Vagina (tissue), 2 donors: Measurements from ENCODE around the gene KCTD10. TPM values are rescaled to one million over a fixed set of nuclear protein-coding genes. Genes with fewer than 3 reads are reported as not detected.
"Not testable (repeated sequence)": the region's sequence is repeated elsewhere in the genome, so short reads cannot be mapped to it uniquely, and the experiment has no call there.

Experiments used
- DNase-seq, 2 donors: peaks; one replicate each; pipeline ENCODE4 v3.0.0-alpha.2; 2017; ENCODE audit errors: extremely low spot score in 2 of 2
- H3K27ac ChIP-seq: fragments of 200-600 bp; sonication (generic); one replicate; pipeline ENCODE4 v1.5.1; 2019
- H3K27me3 ChIP-seq: fragments of 200-600 bp; sonication (generic); one replicate; pipeline ENCODE4 v1.5.1; 2019
- H3K36me3 ChIP-seq, 2 donors: fragments of 200-600 bp; sonication (generic); one replicate each; pipeline ENCODE4 v1.5.1; 2017 to 2019
- H3K4me1 ChIP-seq: fragments of 200-600 bp; sonication (generic); one replicate; pipeline ENCODE4 v1.5.1; 2019
- H3K4me3 ChIP-seq, 2 donors: fragments of 200-600 bp; sonication (generic); 1 replicate in 1 of 2; 2 replicates in 1 of 2; pipeline ENCODE4 v1.5.1; 2016 to 2019
- H3K9me3 ChIP-seq: fragments of 200-600 bp; sonication (generic); one replicate; pipeline ENCODE4 v1.5.1; 2019
- POLR2A ChIP-seq, 2 donors: fragments of 450-650 bp; IDR thresholded peaks; one replicate each; pipeline ENCODE4 v1.6.1; 2017; ENCODE audit warnings: antibody characterized with exemption in 2 of 2, mild to moderate bottlenecking in 2 of 2, moderate library complexity in 2 of 2
- POLR2AphosphoS5 ChIP-seq, 2 donors: sonication (generic); formaldehyde crosslinking; IDR thresholded peaks; one replicate each; pipeline ENCODE4 v1.9.0; 2017; ENCODE audit warnings: antibody characterized with exemption in 2 of 2, mild to moderate bottlenecking in 2 of 2, low read depth in 1 of 2; ENCODE audit not compliant: insufficient read depth in 1 of 2
- intact Hi-C: fragments of 100-400 bp; cut with DNase I; formaldehyde crosslinking; loops from one replicate; pipeline ENCODE4 v1.15.1; 2023
- total RNA-seq: library from RNA; depleted of rRNA; stranded (reverse); fragments of >200 nt; gene quantifications from one replicate; pipeline ENCODE4 v1.2.3, GENCODE V29; 2016
- TF ChIP-seq, protein P1 (sequence below), 3 experiments: fragments of 450-650 bp in 2 of 3; fragments of 200-600 bp in 1 of 3; sonication (generic) in 1 of 3; IDR thresholded peaks; one replicate each; pipeline ENCODE4 v1.5.1; 2017 to 2019; ENCODE audit warnings: antibody characterized with exemption in 3 of 3, mild to moderate bottlenecking in 2 of 3, moderate library complexity in 2 of 3

The KCTD10 gene
- total RNA-seq, 1 donor from 2014 or later: 86.2 TPM

DNA sequence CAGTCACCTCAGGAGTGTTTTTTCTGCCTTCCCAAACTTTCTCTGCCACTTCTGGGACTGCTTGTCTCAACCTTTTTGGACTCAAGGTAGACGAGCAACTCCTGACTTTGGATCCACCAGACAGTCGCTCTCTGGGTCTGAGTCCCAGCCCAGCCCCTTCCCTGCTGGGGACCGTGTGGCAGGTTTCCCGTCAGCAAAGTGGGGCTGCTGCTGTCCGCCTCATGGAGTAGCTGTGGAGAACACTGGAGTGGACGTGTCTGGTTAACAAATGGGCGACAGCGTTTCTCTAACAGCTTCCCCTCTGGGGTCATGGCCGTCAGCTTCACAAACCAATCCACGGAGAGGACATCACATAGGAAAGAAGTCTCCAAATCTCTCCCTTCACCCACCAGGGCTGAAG lies 54.8 kb downstream of the KCTD10 start:
- Histone ChIP-seq H3K4me1 (no peaks in the 10 kb centered on the region), H3K27me3 (no peaks in the 10 kb centered on the region), H3K27ac (no peak overlapping the region), H3K36me3 (no peaks in the 10 kb centered on the region), H3K9me3 (no peaks in the 10 kb centered on the region), H3K4me3 (no peak overlapping the region)
- DNase-seq: no peak
- TF ChIP-seq, protein P1, sequence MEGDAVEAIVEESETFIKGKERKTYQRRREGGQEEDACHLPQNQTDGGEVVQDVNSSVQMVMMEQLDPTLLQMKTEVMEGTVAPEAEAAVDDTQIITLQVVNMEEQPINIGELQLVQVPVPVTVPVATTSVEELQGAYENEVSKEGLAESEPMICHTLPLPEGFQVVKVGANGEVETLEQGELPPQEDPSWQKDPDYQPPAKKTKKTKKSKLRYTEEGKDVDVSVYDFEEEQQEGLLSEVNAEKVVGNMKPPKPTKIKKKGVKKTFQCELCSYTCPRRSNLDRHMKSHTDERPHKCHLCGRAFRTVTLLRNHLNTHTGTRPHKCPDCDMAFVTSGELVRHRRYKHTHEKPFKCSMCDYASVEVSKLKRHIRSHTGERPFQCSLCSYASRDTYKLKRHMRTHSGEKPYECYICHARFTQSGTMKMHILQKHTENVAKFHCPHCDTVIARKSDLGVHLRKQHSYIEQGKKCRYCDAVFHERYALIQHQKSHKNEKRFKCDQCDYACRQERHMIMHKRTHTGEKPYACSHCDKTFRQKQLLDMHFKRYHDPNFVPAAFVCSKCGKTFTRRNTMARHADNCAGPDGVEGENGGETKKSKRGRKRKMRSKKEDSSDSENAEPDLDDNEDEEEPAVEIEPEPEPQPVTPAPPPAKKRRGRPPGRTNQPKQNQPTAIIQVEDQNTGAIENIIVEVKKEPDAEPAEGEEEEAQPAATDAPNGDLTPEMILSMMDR (IDR thresholded peaks at IDR 0.05): no peak
- TF ChIP-seq POLR2AphosphoS5 (IDR thresholded peaks at IDR 0.05; ENCODE audit: insufficient read depth in 1 of 2, low read depth in 1 of 2) (no peak), POLR2A (IDR thresholded peaks at IDR 0.05) (no peak)
- intact Hi-C loops: no loop called here

DNA sequence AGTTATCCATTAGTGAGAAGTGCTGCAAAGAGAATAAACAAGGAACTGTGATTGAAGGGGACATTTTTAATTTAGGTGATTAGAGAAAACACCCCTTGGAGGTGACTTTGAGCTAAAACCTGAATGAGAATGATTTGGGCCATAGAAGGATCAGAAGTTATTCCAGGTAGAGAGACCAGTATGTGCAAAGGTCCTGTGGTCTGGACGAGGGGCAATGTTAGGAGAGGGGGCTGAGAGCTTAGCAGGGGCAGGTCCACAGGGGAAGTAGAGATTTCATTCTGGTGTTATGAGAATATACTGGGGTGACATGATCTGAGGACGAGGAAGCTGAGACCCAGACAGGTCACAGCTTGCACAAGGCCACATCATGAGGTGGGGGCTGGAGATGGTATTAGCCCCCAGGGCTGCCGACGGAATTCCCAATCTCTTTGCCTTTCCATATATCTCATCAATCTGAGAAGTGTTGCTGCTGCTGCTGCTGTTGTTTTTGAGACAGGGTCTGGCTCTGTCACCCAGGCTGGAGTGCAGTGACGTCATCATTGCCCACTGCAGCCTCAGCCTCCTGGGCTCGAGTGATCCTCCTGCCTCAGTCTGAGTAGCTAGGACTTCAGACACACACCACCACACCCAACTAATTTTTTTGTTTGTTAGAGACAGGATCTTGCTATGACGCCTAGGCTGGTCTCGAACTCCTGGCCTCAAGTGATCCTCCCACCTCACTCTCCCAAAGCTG lies 55.6 kb downstream of the KCTD10 start:
- no peaks in the 10 kb centered on the region for H3K9me3 ChIP-seq
- no peaks in the 10 kb centered on the region for H3K4me1 ChIP-seq
- H3K27ac ChIP-seq: no peak overlapping the region
- no peak for DNase-seq
- no peaks in the 10 kb centered on the region for H3K27me3 ChIP-seq
- no peak overlapping the region for H3K4me3 ChIP-seq
- TF ChIP-seq POLR2A (IDR thresholded peaks at IDR 0.05) (no peak), POLR2AphosphoS5 (IDR thresholded peaks at IDR 0.05; ENCODE audit: insufficient read depth in 1 of 2, low read depth in 1 of 2) (no peak)
- TF ChIP-seq, protein P1 (IDR thresholded peaks at IDR 0.05): no peak
- H3K36me3 ChIP-seq: no peaks in the 10 kb centered on the region
- intact Hi-C loops: no loop called here

DNA sequence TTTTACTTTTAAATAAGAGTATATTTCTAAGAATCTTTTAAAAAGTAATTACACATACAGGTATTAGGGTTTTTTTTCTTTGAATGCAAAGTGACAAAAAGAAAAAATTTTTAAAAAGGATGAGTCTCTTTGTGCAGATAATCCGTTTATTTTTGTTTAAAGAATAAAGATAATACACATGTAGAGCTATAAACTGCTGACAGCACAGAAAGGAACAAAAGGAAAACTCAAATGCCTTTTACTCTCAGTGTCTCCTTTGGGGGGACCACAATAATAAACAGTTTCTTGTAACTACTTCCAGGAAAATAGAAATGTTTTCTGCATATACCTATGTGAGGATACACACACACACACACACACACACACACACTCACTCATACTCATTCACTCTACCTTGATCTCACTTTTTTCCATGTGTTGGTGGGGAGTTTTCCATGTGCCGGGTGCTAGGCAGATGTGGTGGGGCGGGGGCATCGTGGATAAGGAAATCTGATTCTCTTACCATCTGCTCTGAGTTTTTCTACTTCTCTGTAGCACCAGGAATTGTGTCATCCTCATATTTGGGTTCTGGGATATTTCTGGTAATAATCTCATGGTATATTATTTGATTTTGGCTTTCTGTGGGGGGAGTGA lies 58.1 kb downstream of the KCTD10 start:
- intact Hi-C loops: no loop called here
- Histone ChIP-seq H3K27ac (no peak overlapping the region), H3K36me3 (no peaks in the 10 kb centered on the region), H3K9me3 (no peaks in the 10 kb centered on the region), H3K4me3 (no peak overlapping the region), H3K4me1 (no peaks in the 10 kb centered on the region), H3K27me3 (no peaks in the 10 kb centered on the region)
- no peak for DNase-seq
- no peak for TF ChIP-seq POLR2A (IDR thresholded peaks at IDR 0.05)

DNA sequence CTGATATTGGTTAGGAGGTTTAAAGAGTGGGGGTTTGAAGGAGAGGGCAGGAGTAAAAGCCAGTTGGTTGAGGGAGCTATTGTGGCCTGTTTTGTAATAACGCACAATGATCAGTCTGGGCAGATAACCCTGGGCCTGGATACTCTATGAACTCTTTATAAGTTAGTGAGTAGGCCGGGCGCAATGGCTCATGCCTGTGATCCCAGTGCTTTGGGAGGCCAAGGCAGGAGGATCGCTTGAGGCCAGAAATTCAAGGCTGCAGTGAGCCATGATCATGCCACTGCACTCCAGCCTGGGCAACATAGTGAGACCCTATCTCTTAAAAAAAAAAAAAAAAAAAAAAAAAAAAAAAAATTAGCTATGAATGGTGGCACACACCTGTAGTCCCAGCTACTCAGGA lies 71.0 kb downstream of the KCTD10 start:
- H3K36me3 ChIP-seq, H3K9me3 ChIP-seq, H3K4me1 ChIP-seq, H3K4me3 ChIP-seq, H3K27me3 ChIP-seq, intact Hi-C loops, DNase-seq, H3K27ac ChIP-seq: not testable (repeated sequence)

DNA sequence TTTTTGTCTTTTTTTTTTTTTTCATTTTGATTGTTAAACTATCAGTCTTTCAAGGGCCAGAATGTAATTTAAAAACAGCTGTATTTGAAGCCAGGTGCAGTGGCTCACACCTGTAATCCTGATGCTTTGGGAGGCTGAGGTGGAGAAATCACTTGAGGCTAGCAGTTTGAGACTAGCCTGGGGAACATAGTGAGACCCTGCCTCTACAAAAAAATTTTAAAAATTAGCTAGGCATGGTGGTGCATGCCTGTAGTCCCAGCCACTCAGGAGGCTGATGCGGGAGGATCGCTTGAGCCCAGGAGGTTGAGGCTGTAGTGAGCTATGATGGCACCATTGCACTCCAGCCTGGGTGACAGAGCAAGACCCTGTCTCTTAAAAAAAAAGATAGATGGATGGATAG lies 72.3 kb downstream of the KCTD10 start:
- intact Hi-C loops, DNase-seq: not testable (repeated sequence)

More for the DNA sequence above, 72.3 kb downstream of the KCTD10 start:
- H3K9me3 ChIP-seq, H3K4me1 ChIP-seq, H3K27ac ChIP-seq, H3K36me3 ChIP-seq, H3K4me3 ChIP-seq, H3K27me3 ChIP-seq: not testable (repeated sequence)

Other genes with a start within 250 kb of the KCTD10 start
- gene FOXN4, start 168.0 kb downstream of the KCTD10 start, total RNA-seq: not detected
- not detected for gene MYO1H, start 129.4 kb downstream of the KCTD10 start, total RNA-seq
- 32.2 TPM for gene UBE3B, start 334 bp upstream of the KCTD10 start, total RNA-seq
- 27.7 TPM for gene MMAB, start 96.2 kb upstream of the KCTD10 start, total RNA-seq
- gene MVK, start 96.5 kb upstream of the KCTD10 start, total RNA-seq: 24.1 TPM
- gene FAM222A, start 236.5 kb upstream of the KCTD10 start, total RNA-seq: 1.5 TPM